ENCODE data around the gene ADAM11. TPM values are rescaled to one million over a fixed set of nuclear protein-coding genes. Genes with fewer than 3 reads are reported as not detected.

The ADAM11 gene
- total RNA-seq, 4 donors from 2014 or later, result 1.2 to 5.5 (median 2.1) TPM

- Histone ChIP-seq H3K4me1 (no peaks in the 10 kb centered on the region), H3K27ac (peak overlapping the region; percentile 81 to 98), H3K36me3 (no peaks in the 10 kb centered on the region), H3K9me3 (no peaks in the 10 kb centered on the region), H3K27me3 (no peaks in the 10 kb centered on the region), H3K4me3 (no peak overlapping the region)
- intact Hi-C loops (cut with DNase I; ENCODE audit: low total_unique reads), result no loop called here
- TF ChIP-seq, protein P1, sequence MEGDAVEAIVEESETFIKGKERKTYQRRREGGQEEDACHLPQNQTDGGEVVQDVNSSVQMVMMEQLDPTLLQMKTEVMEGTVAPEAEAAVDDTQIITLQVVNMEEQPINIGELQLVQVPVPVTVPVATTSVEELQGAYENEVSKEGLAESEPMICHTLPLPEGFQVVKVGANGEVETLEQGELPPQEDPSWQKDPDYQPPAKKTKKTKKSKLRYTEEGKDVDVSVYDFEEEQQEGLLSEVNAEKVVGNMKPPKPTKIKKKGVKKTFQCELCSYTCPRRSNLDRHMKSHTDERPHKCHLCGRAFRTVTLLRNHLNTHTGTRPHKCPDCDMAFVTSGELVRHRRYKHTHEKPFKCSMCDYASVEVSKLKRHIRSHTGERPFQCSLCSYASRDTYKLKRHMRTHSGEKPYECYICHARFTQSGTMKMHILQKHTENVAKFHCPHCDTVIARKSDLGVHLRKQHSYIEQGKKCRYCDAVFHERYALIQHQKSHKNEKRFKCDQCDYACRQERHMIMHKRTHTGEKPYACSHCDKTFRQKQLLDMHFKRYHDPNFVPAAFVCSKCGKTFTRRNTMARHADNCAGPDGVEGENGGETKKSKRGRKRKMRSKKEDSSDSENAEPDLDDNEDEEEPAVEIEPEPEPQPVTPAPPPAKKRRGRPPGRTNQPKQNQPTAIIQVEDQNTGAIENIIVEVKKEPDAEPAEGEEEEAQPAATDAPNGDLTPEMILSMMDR (IDR thresholded peaks at IDR 0.05), result no peak
- no peak for TF ChIP-seq POLR2A (IDR thresholded peaks at IDR 0.05)
- DNase-seq, result no peak
Measured at GRCh38 chr17:44794851-44795413, 36.1 kb downstream of the ADAM11 start.

DNA sequence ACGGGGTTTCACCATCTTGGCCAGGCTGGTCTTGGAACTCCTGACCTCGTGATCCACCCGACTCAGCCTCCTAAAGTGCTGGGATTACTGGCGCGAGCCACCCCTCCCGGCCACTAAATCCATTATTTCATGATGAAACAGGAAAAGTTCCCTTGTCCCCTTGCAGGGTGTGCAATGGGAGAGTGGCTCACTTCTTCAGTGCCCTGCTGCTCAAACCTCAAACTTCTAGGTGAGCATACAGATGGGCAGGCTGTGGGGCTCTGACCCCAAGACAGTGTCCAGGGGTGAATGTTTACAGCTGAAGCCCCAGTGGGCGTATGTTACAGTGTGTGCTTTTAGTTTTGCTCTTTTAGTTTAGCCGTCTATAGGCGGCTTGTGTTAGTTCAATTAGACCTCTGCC is 36.6 kb downstream of the ADAM11 start:
- Histone ChIP-seq H3K4me1 (no peaks in the 10 kb centered on the region), H3K27ac (peak overlapping the region; percentile 81 to 98), H3K9me3 (no peaks in the 10 kb centered on the region), H3K27me3 (no peaks in the 10 kb centered on the region), H3K36me3 (no peaks in the 10 kb centered on the region), H3K4me3 (no peak overlapping the region)
- TF ChIP-seq, protein P1 (IDR thresholded peaks at IDR 0.05), result no peak
- no peak for TF ChIP-seq POLR2A (IDR thresholded peaks at IDR 0.05)
- no peak for DNase-seq
- intact Hi-C loops (cut with DNase I; ENCODE audit: low total_unique reads), result no loop called here

GRCh38 chr17:44795928-44796327 is 37.1 kb downstream of the ADAM11 start:
- H3K27ac ChIP-seq, result peak overlapping the region; percentile 81 to 98
- no peak for DNase-seq
- intact Hi-C loops (cut with DNase I; ENCODE audit: low total_unique reads), result no loop called here
- no peaks in the 10 kb centered on the region for H3K27me3 ChIP-seq
- H3K4me3 ChIP-seq, result no peak overlapping the region
- no peaks in the 10 kb centered on the region for H3K9me3 ChIP-seq
- no peaks in the 10 kb centered on the region for H3K4me1 ChIP-seq
- TF ChIP-seq POLR2A (IDR thresholded peaks at IDR 0.05), result no peak
- TF ChIP-seq, protein P1 (IDR thresholded peaks at IDR 0.05), result no peak
- H3K36me3 ChIP-seq, result no peaks in the 10 kb centered on the region

GRCh38 chr17:44796731-44797130 is 37.9 kb downstream of the ADAM11 start:
- no peaks in the 10 kb centered on the region for H3K36me3 ChIP-seq
- H3K4me1 ChIP-seq, result peaks cover under 1 to 4% of the 10 kb centered on the region in 2 donors
- intact Hi-C loops (cut with DNase I; ENCODE audit: low total_unique reads), result no loop called here
- no peaks in the 10 kb centered on the region for H3K27me3 ChIP-seq
- peak overlapping the region; percentile 8 to 20 for H3K4me3 ChIP-seq
- no peak for DNase-seq
- peak overlapping the region; percentile 81 to 98 for H3K27ac ChIP-seq
- H3K9me3 ChIP-seq, result no peaks in the 10 kb centered on the region
- TF ChIP-seq, protein P1 (IDR thresholded peaks at IDR 0.05), result no peak
- TF ChIP-seq POLR2A (IDR thresholded peaks at IDR 0.05), result no peak

- no peaks in the 10 kb centered on the region for H3K36me3 ChIP-seq
- H3K9me3 ChIP-seq, result no peaks in the 10 kb centered on the region
- intact Hi-C loops (cut with DNase I; ENCODE audit: low total_unique reads), result no loop called here
- DNase-seq, result peak in 1 of 2 donors; percentile 71
- no peaks in the 10 kb centered on the region for H3K27me3 ChIP-seq
- peak; percentile 21 to 23 for TF ChIP-seq POLR2A (IDR thresholded peaks at IDR 0.05)
- TF ChIP-seq, protein P1 (IDR thresholded peaks at IDR 0.05), result no peak
- peaks cover 6 to 12% of the 10 kb centered on the region in 2 donors for H3K4me1 ChIP-seq
- H3K27ac ChIP-seq, result peak overlapping the region; percentile 81 to 98
- H3K4me3 ChIP-seq, result peak overlapping the region; percentile 8 to 20
Measured at GRCh38 chr17:44797802-44798201, 39.0 kb downstream of the ADAM11 start.
